Hepatic stellate cell (primary cell): ENCODE results near the gene MVB12B.

Experiments used
- DNase-seq: peaks from one replicate; pipeline ENCODE4 v3.0.0; 2011; ENCODE audit warnings: low spot score

MVB12B gene

DNA sequence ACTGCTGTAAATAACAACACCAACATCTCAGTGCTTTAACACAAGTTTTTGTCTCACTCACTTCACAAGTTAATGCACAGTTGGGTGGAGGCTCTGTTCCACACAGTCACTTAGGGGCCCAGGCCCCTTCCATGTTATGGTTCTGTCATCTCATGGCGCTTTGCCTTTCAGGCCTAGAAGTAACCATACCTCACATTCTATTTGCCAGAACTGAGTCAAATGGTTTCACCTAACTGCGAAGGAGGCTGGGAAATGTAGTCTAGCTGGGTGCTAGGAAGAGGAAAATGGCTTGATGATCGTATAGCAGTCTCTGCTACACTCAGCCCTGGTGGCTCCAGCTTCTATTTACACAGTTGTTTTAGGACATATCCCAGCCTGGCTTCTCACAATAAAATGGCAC lies 23.1 kb upstream of the MVB12B start:
- no peak for DNase-seq

DNA sequence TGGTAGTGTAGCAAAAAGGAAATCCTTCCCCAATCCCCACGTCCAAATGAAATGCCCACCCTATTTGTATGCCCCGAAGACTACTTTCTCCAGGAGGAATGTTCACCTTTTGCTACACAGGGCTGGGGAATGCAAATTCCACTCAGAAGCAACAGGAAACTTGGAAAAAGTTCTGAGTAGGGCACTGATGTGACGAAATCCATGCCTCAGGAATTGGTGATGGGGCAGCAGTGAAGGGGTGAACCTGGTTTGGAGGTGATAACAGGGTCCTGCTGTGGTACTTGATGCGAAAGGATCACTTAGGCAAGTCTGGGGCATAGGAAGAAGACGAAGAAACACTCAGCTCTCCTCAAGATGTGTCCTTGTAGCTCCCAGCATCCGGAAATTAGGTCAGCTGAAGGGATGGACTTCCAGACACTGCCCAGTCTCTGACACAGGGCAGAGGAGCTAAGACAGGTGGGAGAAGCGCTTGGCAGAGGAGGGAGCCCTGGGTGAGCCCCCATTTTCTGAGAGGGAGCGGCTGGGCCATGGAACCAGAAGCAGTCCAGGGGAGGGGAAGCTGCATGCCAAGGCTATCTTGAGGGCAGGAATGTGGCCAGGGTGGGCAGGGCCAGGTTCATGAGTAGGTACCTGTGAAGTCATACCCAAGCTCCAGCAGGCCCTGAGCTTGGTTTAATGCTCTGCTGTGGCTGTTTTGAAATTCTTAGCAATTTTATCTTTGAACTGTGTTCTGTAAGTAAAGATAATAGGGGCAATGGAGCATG lies 22.2 kb upstream of the MVB12B start:
- no peak for DNase-seq

DNA sequence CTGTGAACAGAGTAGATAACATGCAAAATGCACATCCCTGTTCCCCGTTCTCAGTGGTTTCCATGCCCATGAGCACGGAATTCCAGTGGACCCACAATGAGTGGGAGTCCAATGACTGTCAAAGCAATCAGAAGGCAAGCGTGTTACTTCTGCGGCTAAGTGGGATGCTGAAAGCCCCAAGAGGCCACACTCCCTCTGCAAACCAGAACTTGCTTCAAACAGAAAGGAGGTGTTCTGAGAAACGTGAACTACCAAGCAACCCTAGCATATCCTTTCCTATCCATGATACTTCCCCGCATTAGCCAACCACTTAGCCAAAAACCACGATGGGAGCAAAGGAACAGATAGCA lies 21.7 kb upstream of the MVB12B start:
- no peak for DNase-seq

DNA sequence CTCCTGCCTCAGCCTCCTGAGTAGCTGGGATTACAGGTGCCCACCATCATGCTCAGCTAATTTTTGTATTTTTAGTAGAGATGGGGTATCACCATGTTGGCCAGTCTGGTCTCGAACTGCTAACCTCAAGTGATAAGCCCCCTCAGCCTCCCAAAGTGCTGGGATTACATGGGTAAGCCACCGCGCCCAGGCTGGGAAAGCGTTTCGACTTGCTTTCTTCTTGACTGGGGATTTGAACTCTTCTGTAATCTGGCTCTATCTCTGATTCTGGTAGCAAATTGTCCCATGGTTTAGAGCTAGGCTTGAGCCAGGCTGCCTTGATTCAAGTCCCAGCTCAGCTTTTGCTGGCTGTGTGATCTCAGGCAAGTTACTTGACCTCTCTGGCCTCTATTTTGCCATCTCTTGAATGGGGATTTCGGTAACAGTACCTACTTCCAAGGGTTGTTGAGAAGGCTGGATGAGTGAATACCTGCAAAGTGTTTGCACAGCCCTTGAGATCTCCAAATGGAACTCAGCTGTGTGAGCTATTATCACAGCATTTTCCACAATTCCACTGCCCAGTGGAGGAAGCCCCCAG lies 20.5 kb upstream of the MVB12B start:
- no peak for DNase-seq

DNA sequence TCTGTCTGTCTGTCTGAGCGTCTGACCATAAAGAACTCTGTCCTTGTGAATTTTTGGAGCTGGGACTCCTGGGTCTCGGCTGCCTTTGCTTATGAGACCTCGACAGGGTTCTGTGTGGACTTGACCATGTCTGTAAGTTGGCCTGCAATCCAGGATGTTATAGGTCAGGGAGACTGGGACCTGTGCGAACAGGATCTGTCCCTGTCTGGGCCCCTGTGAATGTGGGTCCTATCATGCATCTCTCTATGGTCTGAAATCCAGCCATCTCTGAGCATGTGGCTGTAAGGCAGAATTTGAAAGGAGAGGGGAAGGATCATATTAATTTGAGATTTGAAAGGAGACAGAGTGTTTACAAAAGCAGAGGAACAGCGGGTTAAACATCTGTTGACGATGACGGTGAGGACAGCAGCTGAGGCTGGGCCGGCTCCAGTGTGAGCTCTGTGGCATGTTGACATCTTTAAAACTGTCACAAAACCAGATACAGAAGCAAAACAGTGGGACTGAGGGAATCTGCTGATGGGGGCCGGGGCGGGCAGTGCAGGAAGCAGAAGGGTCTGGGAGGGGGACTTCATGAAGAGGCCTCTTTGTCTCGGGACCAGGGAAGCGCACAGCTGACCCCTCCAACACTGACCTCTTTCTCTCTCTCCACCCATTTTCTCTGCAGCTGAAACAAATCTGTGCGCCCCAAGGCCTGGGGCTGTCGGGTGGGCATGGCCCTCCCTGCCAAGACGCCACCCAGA lies 19.1 kb upstream of the MVB12B start:
- DNase-seq = no peak

DNA sequence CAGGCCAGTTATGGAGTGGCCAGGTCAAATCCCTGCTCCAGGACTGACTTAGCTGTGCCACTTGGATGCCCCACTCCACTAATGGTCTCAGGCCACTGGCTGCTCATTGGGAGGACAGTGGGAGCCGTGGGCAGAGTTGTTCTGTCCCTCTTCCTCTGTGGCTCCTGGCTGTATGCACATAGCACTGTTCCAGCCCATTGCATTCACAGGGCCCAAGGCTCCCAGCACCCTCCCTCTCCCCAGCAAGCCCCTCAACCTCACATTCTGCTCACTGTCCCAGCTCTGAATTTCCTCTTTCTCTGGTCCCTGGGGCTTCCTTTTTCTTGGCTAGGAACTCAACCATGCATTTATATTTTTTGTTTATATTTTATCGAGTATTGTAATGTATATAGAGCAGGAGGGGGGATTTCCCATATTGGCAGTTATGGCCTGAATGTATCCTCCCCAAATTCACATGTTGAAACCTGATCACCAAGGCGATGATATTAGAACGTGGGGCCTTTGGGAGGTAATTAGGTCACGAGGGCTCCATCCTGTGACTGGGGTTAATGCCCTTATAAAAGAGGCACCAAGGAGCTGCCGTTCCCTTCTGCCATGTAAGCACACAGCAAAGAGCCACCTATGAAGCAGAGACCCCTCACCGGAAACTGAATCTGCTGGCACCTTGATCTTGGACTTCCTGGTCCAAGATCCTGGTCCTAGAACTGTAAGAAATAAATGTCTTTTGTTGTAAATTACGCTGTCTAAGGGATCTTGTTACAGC lies 17.0 kb upstream of the MVB12B start:
- DNase-seq = no peak

DNA sequence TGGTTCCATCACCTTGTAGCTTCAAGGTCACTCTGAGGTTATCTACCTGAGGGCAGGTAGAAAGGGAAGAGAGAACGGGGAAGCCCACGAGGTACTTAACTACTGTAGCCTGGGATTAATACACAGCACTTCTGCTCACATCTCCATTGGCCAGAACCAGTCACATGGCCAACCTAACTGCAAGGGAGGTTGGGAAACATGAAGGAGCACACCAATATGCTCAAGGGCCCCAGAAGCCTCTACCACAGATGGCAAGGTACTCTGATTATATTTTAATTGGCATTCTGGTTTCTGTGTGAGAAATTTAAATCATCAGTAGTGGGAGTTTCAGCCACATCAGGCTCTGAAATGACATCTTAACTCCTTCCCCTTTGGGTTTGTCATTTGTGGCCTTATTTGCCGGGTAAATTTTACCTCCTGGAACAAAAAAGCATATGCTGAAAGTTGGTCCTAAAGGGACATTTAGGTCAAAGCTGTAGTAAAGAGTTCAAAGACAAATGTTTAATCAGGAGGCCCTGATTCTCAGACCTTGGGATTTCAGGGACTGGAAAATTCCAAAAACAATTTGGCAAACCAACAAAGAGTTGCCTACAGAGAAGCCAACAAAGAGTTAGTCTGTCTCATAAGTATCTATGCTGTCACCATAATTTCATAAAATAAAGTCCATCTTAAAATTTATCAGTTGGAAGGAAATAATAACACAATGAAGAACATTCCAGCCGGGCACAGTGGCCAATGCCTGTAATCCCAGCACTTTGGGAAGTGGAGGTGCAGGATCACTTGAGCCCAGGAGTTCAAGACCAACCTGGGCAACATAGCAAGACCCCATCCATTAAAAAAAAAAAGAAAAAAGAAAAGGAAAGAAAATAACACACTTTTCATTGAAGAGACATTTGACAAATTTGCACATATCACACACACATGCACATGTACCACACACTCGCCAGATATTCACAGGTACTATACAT lies 13.8 kb upstream of the MVB12B start:
- no peak for DNase-seq

DNA sequence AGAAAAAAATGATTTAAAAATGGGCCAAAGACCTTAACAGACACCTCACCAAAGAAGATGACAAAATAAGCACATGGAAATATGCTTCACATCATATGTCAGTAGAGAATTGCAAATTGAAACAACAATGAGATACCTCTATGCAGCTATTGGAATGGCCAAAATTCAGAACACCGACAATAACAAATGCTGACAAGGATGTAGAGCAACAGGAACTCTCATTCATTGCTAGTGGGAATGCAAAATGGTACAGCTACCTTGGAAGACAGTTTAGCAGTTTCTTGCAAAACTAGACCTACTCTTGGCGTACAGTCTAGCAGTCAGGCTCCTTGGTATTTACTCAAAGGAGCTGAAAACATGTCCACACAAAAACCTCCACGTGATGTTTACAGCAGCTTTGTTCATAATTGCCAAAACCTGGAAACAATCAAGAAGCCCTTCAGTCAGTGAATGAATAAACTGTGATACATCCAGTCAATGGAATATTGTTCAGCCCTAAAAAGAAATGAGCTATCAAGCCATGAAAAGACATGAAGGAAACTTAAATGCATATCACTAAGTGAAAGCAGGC lies 10.5 kb upstream of the MVB12B start:
- no peak for DNase-seq

DNA sequence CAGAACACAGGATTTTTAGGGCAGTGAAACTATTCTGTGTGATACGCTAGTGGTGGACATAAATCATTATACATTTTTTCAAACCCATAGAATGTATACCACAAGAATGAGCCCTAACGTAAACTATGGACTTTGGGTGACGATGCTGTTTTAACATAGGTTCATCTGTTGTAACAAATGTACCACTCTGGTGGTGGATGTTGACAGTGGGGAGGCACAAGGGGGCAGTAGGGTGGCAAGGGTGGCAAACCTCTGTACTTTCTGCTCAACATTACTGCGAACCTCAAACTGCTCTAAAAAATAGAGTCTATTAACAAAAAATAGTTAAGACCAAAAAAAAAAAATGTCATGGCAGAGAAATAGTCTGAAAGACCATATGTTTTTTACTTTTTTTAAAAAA lies 9.1 kb upstream of the MVB12B start:
- DNase-seq = no peak

DNA sequence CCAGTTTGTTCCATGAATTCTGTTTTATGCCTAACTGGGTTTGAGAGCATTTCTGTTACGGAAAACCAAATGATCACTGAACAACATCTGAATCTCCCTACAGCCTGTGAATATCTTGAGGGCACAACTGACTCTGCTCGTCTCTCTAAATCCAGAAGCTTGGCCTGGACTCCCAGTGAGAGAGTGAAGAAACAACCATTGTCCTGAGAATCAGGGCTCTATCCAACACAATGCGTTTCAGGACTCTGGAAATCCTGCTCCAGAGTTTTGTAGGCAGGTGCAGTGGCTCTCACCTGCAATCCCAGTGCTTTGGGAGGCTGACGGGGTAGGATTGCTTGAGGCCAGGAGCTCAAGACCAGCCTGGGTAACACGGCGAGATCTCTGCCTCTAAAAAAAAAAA lies 7.8 kb upstream of the MVB12B start:
- DNase-seq = no peak

DNA sequence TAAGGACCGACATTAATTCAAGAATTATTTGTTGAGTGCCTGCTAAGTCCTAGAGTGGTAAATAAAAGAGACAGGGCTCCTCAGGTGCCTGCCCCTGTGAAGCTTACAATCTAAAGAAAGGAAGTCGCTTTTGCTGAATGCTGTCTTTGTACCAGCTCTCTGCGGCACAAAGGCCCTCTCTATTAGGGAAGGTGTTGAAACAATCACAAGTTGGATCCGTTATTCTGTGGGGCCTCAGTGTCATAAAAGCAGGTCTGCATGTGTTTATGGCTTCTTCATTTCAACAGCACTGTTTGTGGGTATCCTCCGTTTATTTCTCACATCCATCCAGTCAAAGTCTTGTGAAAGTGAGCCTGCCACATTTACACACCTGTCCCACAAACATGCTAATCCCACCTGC lies 7.0 kb upstream of the MVB12B start:
- no peak for DNase-seq

DNA sequence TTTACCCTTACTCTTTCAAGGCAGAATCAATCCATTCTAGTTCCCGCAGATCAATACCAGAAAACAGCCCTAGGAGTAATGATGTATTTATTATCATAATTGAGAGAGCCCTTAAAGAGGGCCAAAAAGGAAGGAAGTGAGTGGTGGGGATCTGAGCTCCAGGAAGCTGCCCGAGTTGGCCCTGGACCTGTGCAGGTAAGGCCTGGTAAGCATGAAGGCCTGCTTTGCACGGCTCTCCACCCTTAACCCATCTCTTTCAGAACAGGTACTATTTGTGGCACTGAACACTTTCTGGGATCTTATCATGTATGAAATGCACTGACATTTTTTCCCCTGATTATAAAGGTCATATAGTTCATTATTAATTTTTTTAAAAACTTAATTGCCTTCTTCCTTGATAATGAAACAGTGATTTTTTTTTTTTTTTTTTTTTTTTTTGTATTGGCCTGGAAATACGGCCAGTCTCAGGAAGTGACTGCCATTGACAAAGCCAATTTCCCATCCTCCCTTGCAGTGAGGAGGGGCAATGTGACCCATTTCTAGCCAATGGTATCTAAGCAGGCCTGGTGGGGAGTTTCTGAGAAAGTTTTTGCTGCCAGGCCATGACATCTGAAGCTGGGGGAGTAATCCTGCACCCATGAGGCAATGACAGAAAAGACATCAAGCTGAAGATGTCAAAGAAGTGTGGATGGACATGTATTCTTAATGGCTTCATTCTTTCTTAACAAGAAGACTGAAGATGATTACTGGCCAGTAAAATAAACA lies 6.3 kb upstream of the MVB12B start:
- DNase-seq = no peak

DNA sequence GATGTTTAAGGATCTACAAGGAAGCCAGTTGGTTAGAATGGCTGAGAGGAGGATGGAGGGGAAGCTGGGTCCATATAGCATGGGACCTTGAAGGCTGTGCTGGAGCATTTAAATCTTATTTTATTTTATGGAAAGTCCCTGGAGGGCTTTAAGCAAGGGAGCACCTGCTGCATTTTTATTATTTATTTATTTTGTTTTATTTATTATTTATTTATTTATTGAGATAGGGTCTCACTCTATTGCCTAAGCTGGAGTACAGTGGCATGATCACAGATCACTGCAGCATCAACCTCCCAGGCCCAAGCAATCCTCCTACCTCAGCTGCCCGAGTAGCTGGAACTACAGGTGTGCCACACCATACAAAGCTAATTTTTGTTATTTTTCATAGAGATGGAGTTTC lies 4.9 kb upstream of the MVB12B start:
- DNase-seq = no peak

DNA sequence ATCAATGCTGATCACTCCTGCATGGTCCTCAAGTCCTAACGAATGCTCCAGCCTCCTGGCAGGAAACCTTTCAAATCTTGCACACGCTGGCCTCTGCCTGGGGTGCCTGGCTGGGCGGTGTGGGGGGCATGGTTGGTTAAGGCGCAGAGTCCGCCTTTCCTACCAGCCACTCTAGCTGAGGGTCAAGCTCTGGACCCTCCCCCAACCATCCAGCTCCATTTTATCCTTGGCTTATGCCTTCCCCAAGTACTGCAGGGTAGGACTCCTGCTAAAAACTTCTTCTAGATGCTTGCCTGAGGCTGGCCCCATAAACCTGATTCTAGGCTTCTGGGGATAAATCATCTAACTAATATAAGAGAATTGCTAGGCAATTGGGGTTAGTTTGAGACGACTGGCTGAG lies 808 bp upstream of the MVB12B start:
- no peak for DNase-seq

DNA sequence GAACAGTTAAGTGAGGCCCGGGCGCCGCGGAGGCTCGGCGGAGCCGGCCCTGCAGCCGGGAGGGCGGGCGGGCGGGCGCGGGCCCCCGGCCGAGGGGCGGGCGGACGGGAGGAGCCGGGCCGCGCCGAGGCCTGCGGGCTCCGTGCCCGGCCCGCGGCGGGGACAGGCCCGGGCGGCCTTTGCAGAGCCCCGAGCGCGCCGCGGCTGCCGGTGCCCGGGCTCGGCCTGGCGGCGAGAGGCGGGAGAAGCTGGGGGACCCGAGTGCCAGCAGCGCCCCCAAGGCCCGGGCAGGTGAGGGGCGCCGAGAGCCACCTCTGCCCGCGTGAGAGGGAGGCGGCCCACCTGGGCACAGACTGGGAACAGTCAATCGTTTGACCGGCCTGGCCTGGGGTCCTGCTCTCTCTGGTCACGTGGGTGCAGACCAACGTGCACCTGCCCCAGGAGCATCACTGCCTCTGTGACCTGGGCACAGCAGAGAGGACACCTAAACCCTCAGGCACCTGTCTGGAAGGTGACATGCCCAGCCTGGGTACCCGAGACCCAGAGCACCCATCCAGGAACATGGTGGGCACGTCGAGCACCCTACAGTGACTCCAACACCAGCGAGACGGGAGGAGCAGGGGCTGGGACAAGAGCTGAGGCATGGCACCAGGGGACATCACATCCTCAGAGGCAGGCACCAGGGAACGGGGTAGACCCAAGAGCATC lies 531 bp downstream of the MVB12B start:
- DNase-seq = no peak

DNA sequence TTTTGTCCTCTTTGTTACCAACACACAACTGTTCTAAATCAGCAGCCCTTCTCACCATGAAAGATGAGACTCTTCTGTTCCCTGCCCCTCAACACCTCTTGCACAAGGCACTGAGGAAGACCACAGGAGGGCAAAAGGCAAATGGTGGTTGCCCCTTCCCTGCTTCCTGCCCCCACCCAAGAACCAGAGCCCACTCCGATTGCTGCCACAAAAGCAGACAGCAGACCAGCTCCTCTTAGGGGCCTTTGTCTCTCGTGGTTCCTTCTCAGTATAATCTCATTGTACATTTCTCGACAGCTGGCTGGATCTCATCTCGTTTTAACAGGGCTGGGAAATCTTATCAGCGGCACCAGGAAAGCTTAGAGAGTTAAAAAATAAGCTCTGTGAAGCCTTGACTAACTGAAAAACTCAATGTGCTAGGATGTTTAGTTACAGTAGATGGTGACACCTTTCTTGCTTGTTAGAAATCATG lies 1.1 kb downstream of the MVB12B start:
- DNase-seq = no peak

DNA sequence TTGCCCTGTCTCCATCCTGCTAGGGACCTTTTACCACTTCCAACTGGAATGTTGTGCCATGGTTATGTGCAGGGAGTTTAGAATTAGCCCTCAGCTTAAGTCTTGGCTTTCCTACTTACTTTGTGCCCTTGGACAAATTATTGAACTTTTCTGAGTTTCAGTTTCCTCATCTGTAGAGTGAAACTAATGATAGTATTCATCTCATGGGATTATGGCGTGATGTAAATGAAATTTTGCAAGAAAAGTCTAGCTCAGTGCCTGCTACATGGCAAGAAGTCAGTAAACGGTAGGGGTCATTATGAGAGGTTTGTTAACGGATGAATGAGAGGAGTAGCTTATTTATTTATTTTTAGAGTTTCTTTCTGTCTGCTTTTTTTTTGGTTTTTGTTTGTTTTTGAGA lies 1.8 kb downstream of the MVB12B start:
- no peak for DNase-seq

DNA sequence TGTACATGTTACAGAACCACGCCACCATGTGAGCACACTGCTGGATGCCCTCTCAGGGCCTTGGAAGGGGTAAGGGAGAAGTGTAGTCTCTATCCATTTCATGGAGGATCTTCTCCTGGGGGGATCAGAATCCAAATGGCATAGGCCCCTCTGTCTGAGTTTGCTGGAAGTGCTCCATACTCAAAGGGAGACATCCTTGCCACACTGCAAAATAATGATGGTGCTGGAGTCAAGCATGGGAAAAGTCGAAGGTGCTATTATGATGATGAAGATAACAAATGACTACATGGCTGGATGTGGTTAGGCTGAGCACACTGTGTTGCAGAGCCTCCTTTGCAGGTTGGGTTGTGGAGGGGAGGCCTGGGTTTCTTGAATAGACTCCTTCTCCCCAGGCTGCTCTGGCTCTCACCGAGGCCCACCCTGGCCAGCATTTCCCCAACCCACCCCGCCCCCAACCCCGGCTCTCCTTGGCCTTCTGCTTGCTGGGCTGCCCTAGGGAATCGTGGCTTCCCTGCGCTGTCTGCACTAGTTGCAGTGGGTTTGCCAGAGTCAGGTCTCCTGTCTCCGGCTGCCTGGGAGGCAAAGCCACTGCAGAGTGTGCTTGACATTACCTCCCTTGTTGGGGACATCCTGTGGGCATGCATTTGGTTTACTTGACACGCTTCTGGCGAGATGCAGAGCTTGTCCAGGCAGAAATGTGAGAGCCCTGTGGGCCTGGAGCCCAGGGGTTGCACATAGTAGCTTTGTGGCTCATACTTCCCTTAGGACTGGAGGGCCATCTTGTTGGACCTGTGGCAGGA lies 3.0 kb downstream of the MVB12B start:
- DNase-seq = no peak

DNA sequence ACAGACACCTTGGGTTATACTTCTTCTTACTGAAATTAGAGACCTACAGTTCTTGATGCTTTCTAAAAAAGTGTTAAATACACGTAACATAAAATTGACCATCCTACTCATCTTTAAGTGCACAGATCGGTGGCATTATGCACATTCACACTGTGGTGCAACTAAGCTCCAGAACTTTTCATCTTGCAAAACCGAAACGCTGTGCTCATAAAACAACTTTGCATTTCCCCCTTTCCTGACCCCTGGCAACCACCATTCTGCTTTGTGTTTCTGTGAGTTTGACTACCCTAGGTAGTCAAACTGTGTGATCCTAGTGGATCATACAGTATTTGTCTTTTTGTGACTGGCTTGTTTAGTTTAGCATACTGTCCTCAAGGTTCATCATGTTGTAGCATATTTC lies 3.9 kb downstream of the MVB12B start:
- DNase-seq = no peak
